Uterus (tissue), 4 donors: ENCODE results near the gene USP6. TPM values are rescaled to one million over a fixed set of nuclear protein-coding genes. Genes with fewer than 3 reads are reported as not detected.
"Not testable (repeated sequence)": the region's sequence is repeated elsewhere in the genome, so short reads cannot be mapped to it uniquely, and the experiment has no call there.

Source experiments
- DNase-seq, 2 donors: peaks; one replicate each; pipeline ENCODE4 v3.0.0-alpha.2; 2019 to 2020
- H3K27ac ChIP-seq, 2 donors: fragments of 200-600 bp; sonication (generic); 1 replicate in 1 of 2; 2 replicates in 1 of 2; pipeline ENCODE4 v1.5.1; 2016 to 2018
- H3K27me3 ChIP-seq, 2 donors: fragments of 200-600 bp; sonication (generic); one replicate each; pipeline ENCODE4 v1.5.1; 2018 to 2019; ENCODE audit warnings: control low read depth in 1 of 2
- H3K36me3 ChIP-seq, 2 donors: fragments of 200-600 bp; sonication (generic); one replicate each; pipeline ENCODE4 v1.5.1; 2019; ENCODE audit warnings: control low read depth in 1 of 2
- H3K4me1 ChIP-seq, 2 donors: fragments of 200-600 bp; sonication (generic); one replicate each; pipeline ENCODE4 v1.5.1; 2018 to 2019; ENCODE audit warnings: control low read depth in 1 of 2
- H3K4me3 ChIP-seq, 2 donors: fragments of 200-600 bp; sonication (generic); 1 replicate in 1 of 2; 2 replicates in 1 of 2; pipeline ENCODE4 v1.5.1; 2018 to 2019; ENCODE audit warnings: mild to moderate bottlenecking in 1 of 2
- H3K9me3 ChIP-seq, 2 donors: fragments of 200-600 bp; sonication (generic); one replicate each; pipeline ENCODE4 v1.5.1; 2019; ENCODE audit warnings: control low read depth in 1 of 2
- CTCF ChIP-seq, 4 experiments: fragments of 200-600 bp in 2 of 4; fragments of 450-650 bp in 2 of 4; sonication (generic) in 2 of 4; IDR thresholded peaks; one replicate each; pipeline ENCODE4 v1.5.1; 2016 to 2019; ENCODE audit warnings: antibody characterized with exemption in 4 of 4, mild to moderate bottlenecking in 2 of 4, moderate library complexity in 1 of 4
- POLR2A ChIP-seq, 2 donors: fragments of 450-650 bp; IDR thresholded peaks; one replicate each; pipeline ENCODE4 v1.6.1; 2016; ENCODE audit warnings: antibody characterized with exemption in 2 of 2, mild to moderate bottlenecking in 1 of 2, moderate library complexity in 1 of 2
- intact Hi-C: fragments of 100-400 bp; cut with DNase I; formaldehyde crosslinking; loops from one replicate; pipeline ENCODE4 v1.15.1; 2023; ENCODE audit warnings: low total_unique reads
- total RNA-seq, 4 donors: library from RNA; depleted of rRNA in 3 of 4; stranded (reverse); fragments of >200 nt in 3 of 4; gene quantifications; one replicate each; pipeline versions ENCODE4 v1.1.0 to v1.2.4, GENCODE V29; 2014 to 2023
- donor health status: DM: yes; HTN: yes; CAD: no.

Gene USP6
- 1 to 10 TPM in 1 of 4 donors, under 1 TPM in 2, not detected in 1; 0.21 to 2.6 (median 0.97) TPM for total RNA-seq

GRCh38 chr17:5115673-5116651, at the start of gene USP6:
Gene USP6 (plus strand): TSS chr17:5116032. CDS start chr17:5130368, 14,336 bp downstream.
- DNase-seq = no peak
- Histone ChIP-seq H3K27ac (no peak within 1 kb of the TSS), H3K9me3 (no peaks in the 10 kb centered on the region), H3K27me3 (peaks cover 7 to 14% of the 10 kb centered on the region in 2 donors), H3K4me3 (no peak within 1 kb of the TSS), H3K4me1 (no peaks in the 10 kb centered on the region), H3K36me3 (no peaks in the 10 kb centered on the region)
- TF ChIP-seq POLR2A (IDR thresholded peaks at IDR 0.05) (no peak), CTCF (IDR thresholded peaks at IDR 0.05) (no peak)
- intact Hi-C loops = no loop called here

GRCh38 chr17:5068236-5068635, 47.6 kb upstream of the USP6 start:
- H3K36me3 ChIP-seq = no peaks in the 10 kb centered on the region
- intact Hi-C loops = loop anchor here (10.0 kb wide), 1 partner anchor 153 kb away; no protein-coding TSS in a partner anchor
- no peaks in the 10 kb centered on the region for H3K9me3 ChIP-seq
- no peaks in the 10 kb centered on the region for H3K4me1 ChIP-seq
- no peak overlapping the region for H3K4me3 ChIP-seq
- H3K27me3 ChIP-seq = no peaks in the 10 kb centered on the region
- TF ChIP-seq POLR2A (IDR thresholded peaks at IDR 0.05) = no peak
- TF ChIP-seq CTCF (IDR thresholded peaks at IDR 0.05) = no peak
- DNase-seq = no peak
- H3K27ac ChIP-seq = no peak overlapping the region

- no peak for DNase-seq
- Histone ChIP-seq H3K27ac (no peak overlapping the region), H3K9me3 (no peaks in the 10 kb centered on the region), H3K27me3 (no peaks in the 10 kb centered on the region), H3K4me1 (no peaks in the 10 kb centered on the region), H3K36me3 (no peaks in the 10 kb centered on the region), H3K4me3 (no peak overlapping the region)
- no peak for TF ChIP-seq CTCF (IDR thresholded peaks at IDR 0.05)
- no peak for TF ChIP-seq POLR2A (IDR thresholded peaks at IDR 0.05)
- intact Hi-C loops = loop anchor here (10.0 kb wide), 1 partner anchor 155 kb away; no protein-coding TSS in a partner anchor
These were observed 46.1 kb upstream of the USP6 start for GRCh38 chr17:5069724-5070123.

GRCh38 chr17:5075472-5075871, 40.4 kb upstream of the USP6 start:
- DNase-seq, H3K4me3 ChIP-seq, H3K4me1 ChIP-seq, intact Hi-C loops, H3K27ac ChIP-seq, H3K36me3 ChIP-seq, H3K27me3 ChIP-seq, H3K9me3 ChIP-seq: not testable (repeated sequence)

- H3K4me1 ChIP-seq, H3K27me3 ChIP-seq, intact Hi-C loops, H3K9me3 ChIP-seq, H3K36me3 ChIP-seq, DNase-seq: not testable (repeated sequence)
- Histone ChIP-seq H3K27ac (peak overlapping the region in 1 of 2 donors; percentile 71), H3K4me3 (peak overlapping the region; percentile 77 to 84)
These were observed 38.6 kb upstream of the USP6 start for GRCh38 chr17:5077275-5077674.

- DNase-seq = no peak
- Histone ChIP-seq H3K36me3 (no peaks in the 10 kb centered on the region), H3K4me3 (peak overlapping the region; percentile 77 to 84), H3K4me1 (no peaks in the 10 kb centered on the region), H3K27ac (peak overlapping the region; percentile 57 to 71), H3K9me3 (no peaks in the 10 kb centered on the region), H3K27me3 (no peaks in the 10 kb centered on the region)
- intact Hi-C loops = no loop called here
- TF ChIP-seq POLR2A (IDR thresholded peaks at IDR 0.05) (no peak), CTCF (IDR thresholded peaks at IDR 0.05) (no peak)
These were observed 38.1 kb upstream of the USP6 start for GRCh38 chr17:5077781-5078105.
